Erythroblast (primary cell): ENCODE results near the gene TBATA.

Source experiments
- GATA1 ChIP-seq: IDR thresholded peaks from 2 replicates; pipeline ENCODE4 v1.6.1; 2011; ENCODE audit warnings: low read depth, mild to moderate bottlenecking, control low read depth, low read length, moderate library complexity
- POLR2A ChIP-seq: IDR thresholded peaks from 2 replicates; pipeline ENCODE4 v1.6.1; 2011; ENCODE audit warnings: mild to moderate bottlenecking, low read length

- TF ChIP-seq POLR2A (no peak), GATA1 (no peak)
Observed at GRCh38 chr10:70738761-70739121, 46.4 kb downstream of the TBATA start.
